ENCODE data around the gene MGARP. TPM values are rescaled to one million over a fixed set of nuclear protein-coding genes. Genes with fewer than 3 reads are reported as not detected.

Gene MGARP
- total and polyA plus RNA-seq, 9 of the 15 experiments (the other 6 are each of a cell fraction or from before 2014, with no cell fraction given) = 0.11 to 0.45 (median 0.23) TPM; not detected in 4

- Histone ChIP-seq H3K9ac (ENCODE audit: insufficient read depth in 1 of 2, low read depth in 2 of 2, low read length in 2 of 2) (no peak overlapping the region), H3K36me3 (ENCODE audit: control insufficient read depth, insufficient read depth, low read length) (peaks cover 41% of the 10 kb centered on the region), H3K79me2 (ENCODE audit: control insufficient read depth, insufficient read depth, low read length) (peaks cover 100% of the 10 kb centered on the region), H3K9me3 (replicated peaks; ENCODE audit: control insufficient read depth, insufficient read depth, low read depth, low read length) (peaks cover 3% of the 10 kb centered on the region; the same call in 1 of the 2 replicates), H4K20me1 (replicated peaks; ENCODE audit: control insufficient read depth, insufficient read depth, low read length) (no peaks in the 10 kb centered on the region; the same call in 1 of the 2 replicates), H3K4me2 (ENCODE audit: insufficient read depth, low read length) (peak overlapping the region; percentile 9; the same call in 1 of the 2 replicates), H2AFZ (ENCODE audit: low read depth, low read length) (no peak overlapping the region), H3K4me3 (no peak overlapping the region), H3K27me3 (ENCODE audit: control insufficient read depth in 2 of 2, insufficient read depth in 2 of 2, low read length in 2 of 2) (no peaks in the 10 kb centered on the region), H3K9me1 (ENCODE audit: control insufficient read depth, insufficient read depth, low read length) (no peaks in the 10 kb centered on the region), H3K27ac (ENCODE audit: extremely low read depth, low read depth, low read length) (peak overlapping the region; percentile 63; the same call in 2 of the 3 replicates), H3K4me1 (replicated peaks in 1 of 2; ENCODE audit: control insufficient read depth in 2 of 2, insufficient read depth in 2 of 2, low read length in 2 of 2) (peaks cover 11 to 12% of the 10 kb centered on the region in 2 experiments; a peak in 4 of 5 replicates)
- 71% methylated on average over 13 of the region's 13 CpGs for WGBS (ENCODE audit: insufficient coverage, low coverage, missing lambda C conversion rate)
- in situ Hi-C loops (cut with MboI) (no loop called here), intact Hi-C loops (cut with micrococcal nuclease) (no loop called here)
- FAIRE-seq (no peak), ATAC-seq (peak; percentile 24), DNase-seq (ENCODE audit: extremely low read depth in 1 of 4, low spot score in 3 of 4) (no peak)
- ChIA-PET POLR2A (interaction anchor here (1.1 kb wide), 1 partner anchor 14 kb away, joined by 3 read pairs; the partner anchor contains the start of gene NAA15), CTCF (ENCODE audit: low intra/inter-chr PET ratio) (no interaction called here)
- no TSS peak for BruUV-seq (replicated peaks)
- TF ChIP-seq DPF2 (IDR thresholded peaks at IDR 0.05) (0 out of 2 replicates have a peak, but pooled peaks have one; percentile 22), ZNF398 (CRISPR knock-in tag; IDR thresholded peaks at IDR 0.05) (no peak), CHAMP1 (IDR thresholded peaks at IDR 0.05) (0 out of 2 replicates have a peak, but pooled peaks have one; percentile 16), NFE2 (IDR thresholded peaks at IDR 0.05; ENCODE audit: low read depth) (peak; percentile 75), NELFE (IDR thresholded peaks at IDR 0.05; ENCODE audit: insufficient read depth, insufficient read length) (no peak), MYC (IDR thresholded peaks at IDR 0.05; ENCODE audit: low read depth, low read length) (no peak), MYC (CRISPR knock-in tag; IDR thresholded peaks at IDR 0.05; ENCODE audit: borderline replicate concordance, low read depth) (no peak), BDP1 (IDR thresholded peaks at IDR 0.05; ENCODE audit: insufficient read depth, insufficient read length) (no peak), GABPB2 (CRISPR knock-in tag; conservative IDR thresholded peaks at IDR 0.05) (no peak), C11orf30 (IDR thresholded peaks at IDR 0.05; ENCODE audit: low read depth) (peak; percentile 62), FIP1L1 (IDR thresholded peaks at IDR 0.05; ENCODE audit: low read depth, low read length, poor library complexity, severe bottlenecking) (no peak), RBM34 (IDR thresholded peaks at IDR 0.05; ENCODE audit: borderline replicate concordance, insufficient read depth, low read length) (no peak), ZNF212 (CRISPR knock-in tag; IDR thresholded peaks at IDR 0.05) (no peak), CTCF (IDR thresholded peaks at IDR 0.05 in 2 of 3, conservative IDR thresholded peaks at IDR 0.05 in 1 of 3; ENCODE audit: insufficient read depth in 2 of 3, low read depth in 1 of 3, low read length in 3 of 3) (no peak), RHOXF2B (CRISPR knock-in tag; conservative IDR thresholded peaks at IDR 0.05) (no peak), PREB (CRISPR knock-in tag; IDR thresholded peaks at IDR 0.05) (no peak)
Observed at GRCh38 chr4:139315221-139315675, 35.2 kb upstream of the MGARP start.

All from K562 (cell line).